ENCODE measurements around the gene KIF18B. TPM values are rescaled to one million over a fixed set of nuclear protein-coding genes. Genes with fewer than 3 reads are reported as not detected.

Gene KIF18B
- total and polyA plus RNA-seq, 9 donors, result 0.10 to 0.79 (median 0.17) TPM; not detected in 3

- H3K4me3 ChIP-seq, result no peak overlapping the region
- intact Hi-C loops (cut with DNase I), result loop anchor here in 2 of 4 donors (10.0 kb wide), 3 partner anchors 178 to 288 kb away; no protein-coding TSS in a partner anchor
- no peaks in the 10 kb centered on the region for H3K9me3 ChIP-seq
- H3K4me1 ChIP-seq (ENCODE audit: insufficient read depth), result peaks cover under 1% of the 10 kb centered on the region
- H3K27me3 ChIP-seq, result no peaks in the 10 kb centered on the region
- TF ChIP-seq CTCF (IDR thresholded peaks at IDR 0.05), result no peak
- no peak for TF ChIP-seq EP300 (IDR thresholded peaks at IDR 0.05)
- no peak for TF ChIP-seq POLR2A (IDR thresholded peaks at IDR 0.05)
- no peaks in the 10 kb centered on the region for H3K36me3 ChIP-seq
- WGBS, 3 donors, result 58 to 66% (median 59%) methylated on average over 10 of the region's 10 CpGs
- peak in 1 of 5 donors; percentile 56 for DNase-seq
- H3K27ac ChIP-seq, result no peak overlapping the region
These were observed 30.8 kb downstream of the KIF18B start for GRCh38 chr17:44916781-44917241.

GRCh38 chr17:44915862-44916780 lies 31.5 kb downstream of the KIF18B start:
- intact Hi-C loops (cut with DNase I), result loop anchor here in 2 of 4 donors (10.0 kb wide), 3 partner anchors 179 to 289 kb away; no protein-coding TSS in a partner anchor
- H3K4me3 ChIP-seq, result no peak overlapping the region
- WGBS, 3 donors, result 73 to 85% (median 84%) methylated on average over 11 of the region's 11 CpGs
- DNase-seq, result no peak
- no peak overlapping the region for H3K27ac ChIP-seq
- TF ChIP-seq POLR2A (IDR thresholded peaks at IDR 0.05) (no peak), CTCF (IDR thresholded peaks at IDR 0.05) (no peak), EP300 (IDR thresholded peaks at IDR 0.05) (no peak)
- H3K36me3 ChIP-seq, result no peaks in the 10 kb centered on the region
- peaks cover 5% of the 10 kb centered on the region for H3K4me1 ChIP-seq (ENCODE audit: insufficient read depth)
- H3K9me3 ChIP-seq, result no peaks in the 10 kb centered on the region
- no peaks in the 10 kb centered on the region for H3K27me3 ChIP-seq

GRCh38 chr17:44915321-44915726 lies 32.2 kb downstream of the KIF18B start, which contains the start of gene GFAP:
Gene GFAP (minus strand): TSS chr17:44915500. CDS start chr17:44915486, 14 bp downstream.
- Histone ChIP-seq H3K4me3 (no peak within 1 kb of the TSS), H3K9me3 (no peaks in the 10 kb centered on the region), H3K27me3 (no peaks in the 10 kb centered on the region), H3K27ac (no peak within 1 kb of the TSS), H3K4me1 (ENCODE audit: insufficient read depth) (peaks cover 5% of the 10 kb centered on the region), H3K36me3 (no peaks in the 10 kb centered on the region)
- intact Hi-C loops (cut with DNase I), result loop anchor here in 2 of 4 donors (10.0 kb wide), 3 partner anchors 179 to 289 kb away; no protein-coding TSS in a partner anchor
- DNase-seq, result no peak
- WGBS, 3 donors, result 74 to 87% (median 86%) methylated on average over 17 of the region's 17 CpGs
- no peak for TF ChIP-seq POLR2A (IDR thresholded peaks at IDR 0.05)
- TF ChIP-seq CTCF (IDR thresholded peaks at IDR 0.05), result no peak
- TF ChIP-seq EP300 (IDR thresholded peaks at IDR 0.05), result no peak

- intact Hi-C loops (cut with DNase I), result loop anchor here in 2 of 4 donors (10.0 kb wide), 3 partner anchors 180 to 290 kb away; no protein-coding TSS in a partner anchor
- TF ChIP-seq EP300 (IDR thresholded peaks at IDR 0.05), result no peak
- TF ChIP-seq CTCF (IDR thresholded peaks at IDR 0.05), result no peak
- TF ChIP-seq POLR2A (IDR thresholded peaks at IDR 0.05), result no peak
- Histone ChIP-seq H3K4me3 (no peak overlapping the region), H3K9me3 (no peaks in the 10 kb centered on the region), H3K27ac (no peak overlapping the region), H3K27me3 (no peaks in the 10 kb centered on the region), H3K4me1 (ENCODE audit: insufficient read depth) (peaks cover 5% of the 10 kb centered on the region), H3K36me3 (no peaks in the 10 kb centered on the region)
- WGBS, 3 donors, result 86 to 88% (median 88%) methylated on average over 11 to 19 of the region's 19 CpGs
- peak in 1 of 5 donors; percentile 28 for DNase-seq
These were observed 32.8 kb downstream of the KIF18B start for GRCh38 chr17:44914698-44915271.
